Naive thymus-derived CD4-positive, alpha-beta T cell (primary cell): ENCODE measurements around the gene ANKRD2. TPM values are rescaled to one million over a fixed set of nuclear protein-coding genes. Genes with fewer than 3 reads are reported as not detected.
"Not testable (repeated sequence)": the region's sequence is repeated elsewhere in the genome, so short reads cannot be mapped to it uniquely, and the experiment has no call there.

Source experiments
- ATAC-seq: fragments of 150-1000 bp; cut with Tn5 transposase; 2 replicates; pipeline ENCODE4 v1.10.0; 2021; ENCODE audit warnings: mild to moderate bottlenecking, moderate library complexity
- CTCF ChIA-PET: fragments of 350-600 bp; sonication (Branson Sonifier 250); formaldehyde crosslinking; loops from one replicate; lab custom pipeline; 2021; ENCODE audit warnings: antibody characterized with exemption; lab: Charles Lee
- POLR2A ChIA-PET: fragments of 350-600 bp; sonication (Branson Sonifier 250); formaldehyde crosslinking; loops from one replicate; lab custom pipeline; 2021; ENCODE audit warnings: antibody characterized with exemption, inconsistent platforms; lab: Charles Lee
- DNase-seq, 9 donors: peaks; one replicate each; pipeline versions ENCODE4 v3.0.0 to v3.0.0-alpha.2; 2020 to 2022; ENCODE audit warnings: mixed read lengths in 1 of 9
- H3K27ac ChIP-seq: one replicate; pipeline ENCODE4 v1.7.0; 2013; ENCODE audit warnings: mild to moderate bottlenecking, low read depth, low read length, moderate library complexity
- H3K27me3 ChIP-seq, 2 donors: one replicate each; pipeline ENCODE4 v1.7.0; 2013; ENCODE audit warnings: low read length in 2 of 2, mild to moderate bottlenecking in 2 of 2, moderate library complexity in 2 of 2; ENCODE audit not compliant: control insufficient read depth in 2 of 2, insufficient read depth in 2 of 2
- H3K36me3 ChIP-seq, 3 experiments: 1 replicate in 2 of 3; 2 replicates in 1 of 3; pipeline ENCODE4 v1.7.0; 2013; ENCODE audit warnings: low read length in 3 of 3, mild to moderate bottlenecking in 3 of 3, moderate library complexity in 1 of 3; ENCODE audit not compliant: insufficient read depth in 3 of 3, control insufficient read depth in 2 of 3
- H3K4me1 ChIP-seq, 2 donors: one replicate each; pipeline ENCODE4 v1.7.0; 2013; ENCODE audit warnings: low read length in 2 of 2, mild to moderate bottlenecking in 2 of 2, moderate library complexity in 1 of 2; ENCODE audit not compliant: control insufficient read depth in 2 of 2, insufficient read depth in 2 of 2
- H3K4me3 ChIP-seq: 2 replicates; pipeline ENCODE4 v1.7.0; 2013; ENCODE audit warnings: mild to moderate bottlenecking, low read length
- H3K9me3 ChIP-seq, 3 experiments: 1 replicate in 2 of 3; 2 replicates in 1 of 3; pipeline ENCODE4 v1.7.0; 2013; ENCODE audit warnings: low read length in 3 of 3; ENCODE audit not compliant: control insufficient read depth in 2 of 3
- H3K27ac Mint-ChIP-seq, 9 donors: one replicate each; pipeline ENCODE4 v1.8.0; 2020 to 2022; ENCODE audit warnings: mixed read lengths in 9 of 9, mild to moderate bottlenecking in 8 of 9, moderate library complexity in 5 of 9, inconsistent platforms in 2 of 9
- H3K27me3 Mint-ChIP-seq, 5 donors: one replicate each; pipeline ENCODE4 v1.8.0; 2021 to 2022; ENCODE audit warnings: mixed read lengths in 5 of 5, mild to moderate bottlenecking in 1 of 5
- H3K36me3 Mint-ChIP-seq, 5 donors: one replicate each; pipeline ENCODE4 v1.8.0; 2020 to 2022; ENCODE audit warnings: mixed read lengths in 5 of 5, mild to moderate bottlenecking in 3 of 5, inconsistent platforms in 1 of 5
- H3K4me1 Mint-ChIP-seq, 7 donors: one replicate each; pipeline ENCODE4 v1.8.0; 2020 to 2022; ENCODE audit warnings: mixed read lengths in 7 of 7, mild to moderate bottlenecking in 3 of 7, inconsistent platforms in 1 of 7
- H3K4me3 Mint-ChIP-seq, 10 donors: one replicate each; pipeline ENCODE4 v1.8.0; 2020 to 2022; ENCODE audit warnings: mild to moderate bottlenecking in 10 of 10, mixed read lengths in 10 of 10, moderate library complexity in 6 of 10, inconsistent platforms in 2 of 10
- H3K9me3 Mint-ChIP-seq, 11 donors: one replicate each; pipeline ENCODE4 v1.8.0; 2020 to 2022; ENCODE audit warnings: mixed read lengths in 11 of 11, mild to moderate bottlenecking in 4 of 11, inconsistent platforms in 1 of 11, moderate library complexity in 1 of 11
- intact Hi-C, 2 donors: fragments of 100-400 bp; cut with micrococcal nuclease; formaldehyde crosslinking; loops; one replicate each; pipeline ENCODE4 v1.15.1; 2023
- polyA plus RNA-seq, 2 donors: library from polyadenylated mRNA; unstranded; fragments of 300-500 nt; fragmentation: Illumina TruSeq; gene quantifications; one replicate each; pipeline ENCODE4 v1.2.3, GENCODE V29; 2021
- total RNA-seq, 6 experiments: library from RNA in 5 of 6; stranded (reverse) in 5 of 6; gene quantifications; 1 replicate in 5 of 6; 2 replicates in 1 of 6; pipeline ENCODE4 v1.2.3 and lab custom pipeline; 2021 to 2026

Gene ANKRD2
- total and polyA plus RNA-seq, 7 experiments from 2014 or later, result 0.22 TPM; not detected in 6

DNA sequence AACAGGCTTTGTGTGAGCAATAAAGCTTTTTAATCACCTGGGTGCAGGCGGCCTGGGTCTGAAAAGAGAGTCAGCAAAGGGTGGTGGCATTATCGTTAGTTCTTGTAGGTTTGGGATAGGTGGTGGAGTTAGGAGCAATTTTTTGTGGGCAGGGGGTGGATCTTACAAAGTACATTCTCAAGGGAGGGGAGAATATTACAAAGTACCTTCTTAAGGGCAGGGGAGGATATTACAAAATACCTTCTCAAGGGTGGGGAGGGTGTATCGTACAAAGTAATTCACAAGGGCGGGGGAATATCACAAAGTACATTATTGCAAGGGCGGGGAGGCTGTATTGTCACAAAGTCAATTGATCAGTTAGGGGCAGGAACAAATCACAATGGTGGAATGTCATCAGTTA lies 10.2 kb upstream of the ANKRD2 start:
- H3K36me3 ChIP-seq, H3K4me1 ChIP-seq, ATAC-seq, H3K27me3 Mint-ChIP-seq, H3K9me3 Mint-ChIP-seq, H3K27ac ChIP-seq, H3K36me3 Mint-ChIP-seq, H3K4me3 ChIP-seq, H3K9me3 ChIP-seq, H3K27me3 ChIP-seq, CTCF ChIA-PET, H3K4me1 Mint-ChIP-seq, intact Hi-C loops, DNase-seq, H3K27ac Mint-ChIP-seq, POLR2A ChIA-PET, H3K4me3 Mint-ChIP-seq: not testable (repeated sequence)

DNA sequence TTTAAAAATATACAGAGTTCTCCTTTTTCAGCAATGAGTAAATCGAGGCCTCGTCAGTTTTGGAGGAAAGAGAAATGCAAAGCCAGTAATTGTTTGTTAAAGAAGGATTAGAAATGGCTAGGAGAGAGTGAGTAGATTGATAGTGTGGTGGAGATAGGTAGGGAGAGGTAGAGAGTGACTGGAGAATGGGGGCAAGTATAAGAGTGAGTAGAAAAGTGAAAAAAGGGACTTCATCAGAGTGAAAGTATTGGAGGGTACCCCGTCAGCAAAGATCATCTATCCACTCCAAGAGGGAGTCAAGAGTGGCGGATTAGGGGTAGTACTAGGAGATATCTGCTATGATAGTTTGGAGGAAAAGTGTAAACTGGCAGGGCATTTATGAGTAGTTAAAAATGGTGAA lies 9.2 kb upstream of the ANKRD2 start:
- ATAC-seq (no peak), DNase-seq (no peak)
- intact Hi-C loops, result no loop called here
- POLR2A ChIA-PET, result no interaction called here
- Mint-ChIP-seq H3K9me3 (no peaks in the 10 kb centered on the region), H3K4me1 (peaks cover 0 to 2% (median 0%) of the 10 kb centered on the region in 7 donors), H3K4me3 (no peak overlapping the region), H3K36me3 (no peaks in the 10 kb centered on the region), H3K27me3 (no peaks in the 10 kb centered on the region), H3K27ac (no peak overlapping the region)
- H3K36me3 ChIP-seq, result no peaks in the 10 kb centered on the region
- H3K4me3 ChIP-seq, result no peak overlapping the region
- CTCF ChIA-PET, result no interaction called here
- no peaks in the 10 kb centered on the region for H3K9me3 ChIP-seq
- H3K27ac ChIP-seq, result no peak overlapping the region
- no peaks in the 10 kb centered on the region for H3K4me1 ChIP-seq
- H3K27me3 ChIP-seq, result no peaks in the 10 kb centered on the region

DNA sequence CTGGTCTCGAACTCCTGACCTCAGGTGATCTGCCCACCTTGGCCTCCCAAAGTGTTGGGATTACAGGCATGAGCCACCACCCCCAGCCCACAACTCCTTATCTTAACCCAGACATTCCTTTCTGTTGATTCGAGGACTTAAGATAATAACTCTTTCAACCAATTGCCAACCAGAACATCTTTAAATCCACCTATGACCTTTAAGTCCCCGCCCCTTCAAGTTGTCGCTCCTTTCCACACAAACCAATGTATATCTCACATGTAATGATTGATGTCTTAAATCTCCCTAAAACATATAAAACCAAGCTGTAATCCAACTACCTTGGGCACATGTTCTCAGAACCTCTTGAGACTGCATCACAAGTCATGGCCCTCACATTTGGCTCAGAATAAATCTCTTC lies 7.8 kb upstream of the ANKRD2 start:
- H3K27ac Mint-ChIP-seq, result peak overlapping the region in 1 of 9 donors; percentile 15
- H3K36me3 ChIP-seq, result no peaks in the 10 kb centered on the region
- H3K4me3 Mint-ChIP-seq, result no peak overlapping the region
- H3K27me3 Mint-ChIP-seq, result no peaks in the 10 kb centered on the region
- intact Hi-C loops, result no loop called here
- no peaks in the 10 kb centered on the region for H3K9me3 ChIP-seq
- H3K27ac ChIP-seq, result no peak overlapping the region
- no peaks in the 10 kb centered on the region for H3K9me3 Mint-ChIP-seq
- CTCF ChIA-PET, result no interaction called here
- ATAC-seq (no peak), DNase-seq (no peak)
- POLR2A ChIA-PET, result interaction anchor here (0.6 kb wide), 1 partner anchor 10 kb away, joined by 3 read pairs; no protein-coding TSS in a partner anchor
- no peak overlapping the region for H3K4me3 ChIP-seq
- peaks cover 0 to 5% (median 0%) of the 10 kb centered on the region in 5 donors for H3K36me3 Mint-ChIP-seq
- H3K4me1 ChIP-seq, result no peaks in the 10 kb centered on the region
- H3K27me3 ChIP-seq, result no peaks in the 10 kb centered on the region
- H3K4me1 Mint-ChIP-seq, result peaks cover 0 to 2% (median 0%) of the 10 kb centered on the region in 7 donors

DNA sequence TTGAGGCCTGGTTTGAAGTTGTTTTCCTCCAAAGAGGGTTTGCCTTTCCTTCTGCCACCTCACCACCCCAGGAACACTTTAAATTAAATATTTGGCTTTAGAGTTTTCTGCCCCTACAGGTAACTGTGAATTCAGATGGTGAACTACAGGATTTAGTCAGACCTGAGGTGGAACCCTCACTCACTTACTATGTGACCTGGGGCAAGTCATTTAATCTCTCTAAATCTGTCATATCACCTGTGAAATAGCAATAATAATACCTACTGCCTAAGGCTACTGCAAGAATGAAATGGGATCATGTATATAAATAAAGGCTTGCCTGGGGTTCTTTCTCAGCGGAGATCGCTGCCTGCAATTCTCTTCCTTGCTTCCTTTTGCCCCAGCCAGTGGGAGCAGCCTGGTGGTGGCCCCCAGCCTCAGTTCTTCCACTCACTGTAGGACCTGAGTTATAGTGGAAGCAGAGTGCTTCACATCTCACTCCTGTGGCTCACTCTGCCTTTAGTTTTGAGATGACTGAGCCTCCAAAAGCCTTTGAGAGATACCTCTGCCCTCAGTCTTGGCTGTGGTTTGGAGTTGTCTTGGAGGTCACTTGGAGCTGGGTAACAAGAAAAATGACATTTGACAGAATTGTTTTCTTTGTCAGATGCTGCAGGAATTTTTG lies 6.1 kb upstream of the ANKRD2 start:
- ATAC-seq, result no peak
- Mint-ChIP-seq H3K27ac (no peak overlapping the region), H3K4me1 (no peaks in the 10 kb centered on the region)

DNA sequence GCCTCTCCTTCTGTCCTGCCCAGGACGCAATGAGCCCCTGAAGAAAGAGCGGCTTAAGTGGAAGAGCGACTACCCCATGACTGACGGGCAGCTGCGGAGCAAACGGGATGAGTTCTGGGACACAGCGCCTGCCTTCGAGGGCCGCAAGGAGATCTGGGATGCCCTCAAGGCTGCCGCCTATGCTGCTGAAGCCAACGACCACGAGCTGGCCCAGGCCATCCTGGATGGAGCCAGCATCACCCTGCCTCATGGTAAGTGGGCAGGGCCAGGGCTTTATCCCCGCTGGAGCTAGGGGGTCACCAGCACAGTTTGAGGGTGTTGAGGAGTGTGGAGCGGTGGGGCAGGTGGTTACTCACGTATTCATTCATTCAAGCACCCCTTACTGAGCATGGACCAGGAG lies 4.7 kb upstream of the ANKRD2 start:
- ChIA-PET CTCF (interaction anchor here (0.7 kb wide), 1 partner anchor 17 kb away, joined by 4 read pairs; no protein-coding TSS in a partner anchor), POLR2A (no interaction called here)
- Mint-ChIP-seq H3K36me3 (peaks cover 0 to 5% (median 0%) of the 10 kb centered on the region in 5 donors), H3K27me3 (no peaks in the 10 kb centered on the region), H3K4me3 (no peak overlapping the region), H3K4me1 (no peaks in the 10 kb centered on the region), H3K9me3 (no peaks in the 10 kb centered on the region), H3K27ac (no peak overlapping the region)
- no peaks in the 10 kb centered on the region for H3K27me3 ChIP-seq
- H3K36me3 ChIP-seq, result peaks cover 0 to 4% (median 0%) of the 10 kb centered on the region in 3 experiments
- H3K9me3 ChIP-seq, result no peaks in the 10 kb centered on the region
- DNase-seq, result no peak
- no peak for ATAC-seq
- H3K27ac ChIP-seq, result no peak overlapping the region
- no peaks in the 10 kb centered on the region for H3K4me1 ChIP-seq
- intact Hi-C loops, result no loop called here
- H3K4me3 ChIP-seq, result no peak overlapping the region

More for the DNA sequence above, 6.1 kb upstream of the ANKRD2 start:
- Histone ChIP-seq H3K27me3 (no peaks in the 10 kb centered on the region), H3K36me3 (peaks cover 0 to 4% (median 0%) of the 10 kb centered on the region in 3 experiments), H3K9me3 (no peaks in the 10 kb centered on the region), H3K27ac (no peak overlapping the region), H3K4me1 (no peaks in the 10 kb centered on the region), H3K4me3 (no peak overlapping the region)
- intact Hi-C loops, result no loop called here
- CTCF ChIA-PET, result no interaction called here
- Mint-ChIP-seq H3K36me3 (peaks cover 0 to 5% (median 0%) of the 10 kb centered on the region in 5 donors), H3K27me3 (no peaks in the 10 kb centered on the region), H3K4me3 (no peak overlapping the region), H3K9me3 (no peaks in the 10 kb centered on the region)
- POLR2A ChIA-PET, result no interaction called here
- no peak for DNase-seq

DNA sequence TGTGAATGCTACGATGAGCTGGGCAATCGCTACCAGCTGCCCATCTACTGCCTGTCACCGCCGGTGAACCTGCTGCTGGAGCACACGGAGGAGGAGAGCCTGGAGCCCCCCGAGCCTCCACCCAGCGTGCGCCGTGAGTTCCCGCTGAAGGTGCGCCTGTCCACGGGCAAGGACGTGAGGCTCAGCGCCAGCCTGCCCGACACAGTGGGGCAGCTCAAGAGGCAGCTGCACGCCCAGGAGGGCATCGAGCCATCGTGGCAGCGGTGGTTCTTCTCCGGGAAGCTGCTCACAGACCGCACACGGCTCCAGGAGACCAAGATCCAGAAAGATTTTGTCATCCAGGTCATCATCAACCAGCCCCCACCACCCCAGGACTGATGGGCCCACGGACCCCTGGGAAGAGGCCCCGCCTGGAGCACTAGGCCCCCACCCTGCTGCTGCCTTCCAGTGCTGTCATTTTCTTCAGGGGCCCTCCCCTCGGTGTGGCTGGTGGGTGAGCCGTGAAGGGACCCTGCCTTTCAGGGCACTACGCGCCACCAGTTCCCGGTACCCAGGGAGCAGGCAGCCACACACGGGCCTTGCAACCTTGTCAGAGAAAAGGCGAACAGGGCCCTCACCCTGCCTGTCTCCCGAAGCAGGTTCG lies 2.3 kb upstream of the ANKRD2 start:
- Mint-ChIP-seq H3K4me3 (no peak overlapping the region), H3K27ac (no peak overlapping the region), H3K36me3 (peaks cover 0 to 5% (median 0%) of the 10 kb centered on the region in 5 donors), H3K27me3 (no peaks in the 10 kb centered on the region), H3K9me3 (no peaks in the 10 kb centered on the region), H3K4me1 (peaks cover 0 to 3% (median 0%) of the 10 kb centered on the region in 7 donors)
- POLR2A ChIA-PET, result no interaction called here
- peaks cover 0 to 4% (median 0%) of the 10 kb centered on the region in 3 experiments for H3K36me3 ChIP-seq
- DNase-seq, result no peak
- no peak for ATAC-seq
- H3K27me3 ChIP-seq, result no peaks in the 10 kb centered on the region
- H3K9me3 ChIP-seq, result no peaks in the 10 kb centered on the region
- CTCF ChIA-PET, result interaction anchor here (0.7 kb wide), 1 partner anchor 40 kb away, joined by 3 read pairs; no protein-coding TSS in a partner anchor
- intact Hi-C loops, result loop anchor here in 1 of 2 donors (5.0 kb wide), 1 partner anchor 42 kb away; no protein-coding TSS in a partner anchor
- no peak overlapping the region for H3K27ac ChIP-seq
- H3K4me1 ChIP-seq, result no peaks in the 10 kb centered on the region
- no peak overlapping the region for H3K4me3 ChIP-seq
